COLO829 (cell line): Measurements from ENCODE around the gene KRTAP13-1.

Experiments used
- DNase-seq: peaks from one replicate; pipeline ENCODE4 v3.0.0; 2012; ENCODE audit warnings: low spot score

The KRTAP13-1 gene, protein sequence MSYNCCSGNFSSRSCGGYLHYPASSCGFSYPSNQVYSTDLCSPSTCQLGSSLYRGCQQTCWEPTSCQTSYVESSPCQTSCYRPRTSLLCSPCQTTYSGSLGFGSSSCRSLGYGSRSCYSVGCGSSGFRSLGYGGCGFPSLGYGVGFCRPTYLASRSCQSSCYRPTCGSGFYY

GRCh38 chr21:30395731-30396130 is at the start of gene KRTAP13-1:
Gene KRTAP13-1, plus strand, starts transcription at chr21:30396031. Its CDS starts 56 bp downstream, at chr21:30396087.
- DNase-seq: no peak

- DNase-seq: no peak
Measured at GRCh38 chr21:30348506-30348905, 47.3 kb upstream of the KRTAP13-1 start, which contains the start of gene KRTAP23-1. Gene KRTAP23-1, minus strand, starts transcription at chr21:30348606. Its CDS starts 0 bp downstream, at chr21:30348606.

GRCh38 chr21:30349572-30349971 is 46.3 kb upstream of the KRTAP13-1 start:
- DNase-seq: no peak

DNA sequence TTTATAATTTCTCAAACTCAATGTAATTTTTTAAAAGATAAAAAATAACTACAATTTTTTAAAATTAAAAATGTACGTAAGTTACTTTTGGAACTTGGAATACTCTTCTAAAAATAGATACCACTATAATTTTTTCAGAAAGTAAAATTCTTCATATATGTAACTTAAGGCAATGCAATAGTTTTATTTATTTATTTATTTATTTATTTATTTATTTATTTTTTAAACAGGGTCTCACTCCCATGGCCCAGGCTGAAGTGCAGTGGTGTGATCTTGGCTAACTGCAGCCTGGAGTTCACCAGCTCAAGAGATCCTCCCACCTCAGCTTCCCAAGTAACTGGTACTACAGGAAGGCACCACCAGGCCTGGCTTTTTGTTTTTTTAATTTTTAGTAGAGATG is 44.3 kb upstream of the KRTAP13-1 start:
- no peak for DNase-seq

DNA sequence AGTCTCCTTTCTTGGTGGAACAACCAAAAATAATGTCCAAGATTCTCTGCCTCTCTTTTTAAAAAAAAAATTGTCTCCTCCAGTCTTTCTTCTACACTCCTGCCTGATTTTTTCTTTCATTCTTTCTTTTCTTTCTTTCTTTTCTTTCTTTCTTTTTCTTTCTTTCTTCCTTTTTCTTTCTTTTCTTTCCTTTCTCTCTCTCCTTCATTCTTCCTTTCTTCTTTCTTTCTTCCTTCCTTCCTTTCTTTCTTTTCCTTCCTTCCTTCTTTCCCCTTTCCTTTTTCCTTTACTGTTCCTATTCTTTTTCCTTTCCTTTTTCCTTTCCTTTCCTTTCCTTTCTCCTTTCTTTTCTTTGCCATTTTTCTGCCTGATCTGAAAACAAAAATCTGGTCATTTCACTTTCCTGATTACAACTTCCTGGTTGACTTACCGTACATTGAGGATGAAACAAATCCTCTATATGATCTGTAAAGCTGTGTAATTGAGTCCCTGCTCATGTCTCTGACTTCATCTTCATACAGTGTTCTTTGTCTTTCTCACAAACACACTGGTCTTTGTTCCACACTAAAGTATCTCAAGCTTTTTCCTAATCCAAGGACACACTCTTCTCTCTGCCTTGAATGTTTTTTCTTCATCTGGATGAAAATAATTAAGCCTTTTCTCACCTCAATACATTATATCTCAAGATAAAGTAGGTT is 41.4 kb upstream of the KRTAP13-1 start:
- peak; percentile 61 for DNase-seq

DNA sequence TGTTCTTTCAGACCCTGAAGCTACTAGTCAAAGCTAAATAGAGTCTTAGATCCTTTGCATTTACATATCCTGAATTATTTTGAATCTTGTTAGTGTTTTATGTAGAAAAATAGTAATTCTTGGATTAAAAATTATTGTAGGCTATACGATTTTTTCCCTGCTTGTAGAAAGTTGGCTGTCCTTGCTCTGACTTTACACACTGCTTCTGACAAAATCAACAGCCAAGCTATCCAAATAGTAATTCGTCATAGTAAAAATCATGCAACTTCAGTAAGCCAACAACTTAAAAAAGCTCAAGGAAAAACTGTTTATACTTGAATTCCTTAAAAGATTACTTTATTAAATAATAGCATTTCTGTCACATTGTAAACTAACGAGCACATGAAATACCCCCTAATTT is 39.9 kb upstream of the KRTAP13-1 start:
- no peak for DNase-seq

- peak; percentile 38 for DNase-seq
Measured at GRCh38 chr21:30372139-30372770, 23.6 kb upstream of the KRTAP13-1 start, which contains the start of gene KRTAP13-2. Gene KRTAP13-2, minus strand, starts transcription at chr21:30372271. Its CDS starts 58 bp downstream, at chr21:30372213.

- DNase-seq: no peak
Measured at GRCh38 chr21:30382201-30382600, 13.6 kb upstream of the KRTAP13-1 start.

- no peak for DNase-seq
Measured at GRCh38 chr21:30391492-30392025, 4.3 kb upstream of the KRTAP13-1 start.

DNA sequence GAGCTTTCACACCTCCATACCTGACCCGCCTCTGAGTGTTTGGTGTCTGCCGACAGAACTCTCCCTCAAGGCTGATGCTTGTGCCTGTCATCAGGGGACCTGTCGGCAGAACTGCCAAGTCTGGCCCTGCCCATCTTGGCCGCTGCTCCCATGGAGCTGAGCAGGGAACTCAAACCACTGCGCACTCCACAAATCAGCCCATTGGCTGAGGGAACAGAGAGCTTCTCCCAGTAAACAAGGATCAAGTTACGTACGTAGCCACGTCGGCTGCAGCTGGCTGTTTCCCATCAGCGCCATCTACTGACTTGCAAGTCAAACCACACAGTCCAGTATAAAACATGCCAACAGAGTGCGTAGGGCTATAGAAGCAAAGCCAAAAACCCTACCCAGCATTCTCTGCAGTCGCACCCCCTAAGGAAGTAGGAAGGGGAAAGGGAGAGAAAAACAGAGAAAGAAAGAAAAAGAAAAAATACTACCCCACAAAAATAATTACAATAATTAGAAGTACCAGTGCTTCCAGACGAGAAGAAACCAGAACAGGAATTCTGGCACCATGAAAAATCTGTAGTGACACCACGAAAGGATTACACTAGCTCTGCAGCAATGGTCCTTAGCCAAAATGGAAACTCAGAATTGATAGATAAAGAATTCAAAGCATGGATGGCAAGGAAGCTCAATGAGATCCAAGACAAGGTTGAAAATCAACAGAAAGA is 13.1 kb downstream of the KRTAP13-1 start:
- DNase-seq: peak; percentile 35

- no peak for DNase-seq
Measured at GRCh38 chr21:30415993-30416392, 20.2 kb downstream of the KRTAP13-1 start.

GRCh38 chr21:30425826-30426225 is 30.0 kb downstream of the KRTAP13-1 start, which contains the start of gene KRTAP13-3:
Gene KRTAP13-3, minus strand, starts transcription at chr21:30425926. Its CDS starts 14 bp downstream, at chr21:30425912.
- no peak for DNase-seq

DNA sequence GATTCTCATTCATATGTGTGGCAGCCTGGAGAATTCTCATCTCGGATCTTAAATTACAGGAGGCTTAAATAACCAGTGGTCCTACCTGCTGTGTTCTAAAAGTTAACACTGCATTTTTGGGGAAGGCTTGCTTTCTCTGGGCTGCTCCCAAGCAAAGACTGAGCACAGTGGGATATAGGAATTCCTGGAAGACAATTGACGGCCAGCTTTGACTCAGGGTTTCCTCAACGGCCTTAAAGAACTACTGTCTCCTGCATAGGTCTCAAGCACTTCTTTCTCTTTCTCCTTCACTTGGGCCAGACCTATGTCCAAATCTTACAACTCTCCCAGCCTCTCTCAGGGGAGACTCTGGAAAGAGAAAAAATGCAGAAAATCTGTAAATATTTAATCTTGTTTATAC is 30.9 kb downstream of the KRTAP13-1 start:
- no peak for DNase-seq

GRCh38 chr21:30430170-30430655 is 34.4 kb downstream of the KRTAP13-1 start, which contains the start of gene KRTAP13-4:
Gene KRTAP13-4, plus strand, starts transcription at chr21:30430220. Its CDS starts 56 bp downstream, at chr21:30430276.
- DNase-seq: no peak

GRCh38 chr21:30434033-30434631 is 38.3 kb downstream of the KRTAP13-1 start:
- peak; percentile 22 for DNase-seq

DNA sequence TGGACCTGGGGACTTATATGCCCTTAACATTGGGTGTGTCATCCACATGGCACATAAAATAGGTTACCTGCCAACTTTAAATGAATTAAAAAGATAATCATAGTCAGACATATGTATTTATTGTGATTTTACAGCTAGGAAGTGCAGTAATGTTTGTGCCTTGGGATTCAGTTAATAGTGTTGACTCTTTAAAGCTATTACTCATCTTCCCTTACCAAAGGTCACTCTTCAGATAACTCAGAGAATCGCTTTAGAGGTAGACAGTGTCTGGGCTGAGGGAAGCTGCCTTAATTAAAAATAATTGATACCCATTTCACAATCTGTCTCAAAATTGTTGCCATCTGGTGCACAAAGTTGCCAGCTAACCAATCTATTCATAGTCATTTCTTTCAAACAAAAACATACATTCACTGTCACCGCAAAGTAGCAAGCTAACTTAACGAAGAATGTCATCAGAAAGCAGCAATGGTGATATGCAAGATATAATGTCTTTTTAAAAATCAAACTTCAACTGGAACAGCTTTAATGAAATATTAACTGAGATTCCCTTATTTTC is 41.3 kb downstream of the KRTAP13-1 start:
- no peak for DNase-seq

DNA sequence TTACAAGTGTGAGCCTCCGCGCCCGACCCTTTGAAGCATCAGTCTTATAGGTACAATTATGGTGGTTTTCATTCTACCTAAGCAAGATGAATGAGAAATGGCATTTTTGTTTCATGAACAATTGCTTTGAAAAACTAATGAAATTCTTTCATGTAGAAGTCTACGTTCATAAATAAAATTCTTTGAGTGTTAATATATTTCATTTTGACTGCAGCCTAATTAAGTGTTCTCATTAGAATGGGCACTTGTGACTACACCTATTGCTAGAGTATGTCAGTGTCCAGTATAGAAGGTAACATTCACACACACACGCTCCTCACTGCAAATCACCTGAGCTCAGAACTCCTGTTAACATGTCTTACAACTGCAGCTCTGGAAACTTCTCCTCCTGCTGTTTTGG is 44.1 kb downstream of the KRTAP13-1 start, which contains the start of gene KRTAP15-1:
Gene KRTAP15-1 (plus strand): TSS at position 301 of the 400 bp plus-strand sequence. CDS start 53 bp downstream, at position 354.
- no peak for DNase-seq

DNA sequence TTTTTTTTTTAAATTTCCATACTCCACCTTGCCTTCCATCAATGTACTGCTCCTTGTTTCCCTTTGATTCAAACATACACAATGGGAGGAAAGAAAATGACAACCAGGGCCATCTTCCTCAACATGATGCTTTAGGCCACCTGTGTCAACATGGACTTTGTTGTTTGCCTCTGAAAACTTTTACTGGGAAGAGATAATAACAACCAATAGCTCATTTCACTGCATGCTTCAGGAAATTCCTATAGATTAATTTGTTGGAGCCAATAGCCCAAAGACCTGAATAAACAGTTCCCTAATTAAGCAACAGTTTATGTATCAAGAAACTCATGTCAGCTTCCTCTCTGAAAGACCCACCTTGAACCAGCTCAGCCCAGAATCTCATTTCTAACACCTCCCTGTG is 47.4 kb downstream of the KRTAP13-1 start:
- no peak for DNase-seq

GRCh38 chr21:30444204-30444603 is 48.4 kb downstream of the KRTAP13-1 start:
- DNase-seq: peak; percentile 3
